ENCODE data around the gene HEXIM1. TPM values are rescaled to one million over a fixed set of nuclear protein-coding genes. Genes with fewer than 3 reads are reported as not detected.

The HEXIM1 gene
- total and polyA plus RNA-seq, 4 experiments from 2014 or later, result 2.8 to 30.8 (median 17.3) TPM

GRCh38 chr17:45168991-45169752 is 20.9 kb downstream of the HEXIM1 start:
- no peak overlapping the region for H3K27ac ChIP-seq (ENCODE audit: low read depth, low read length)
- ChIA-PET CTCF (ENCODE audit: partially characterized antibody) (interaction anchor here (0.9 kb wide), 1 partner anchor 8 kb away, joined by 3 read pairs; no protein-coding TSS in a partner anchor), POLR2A (ENCODE audit: partially characterized antibody) (interaction anchor here (0.6 to 14.4 kb wide), 3 partner anchors 8 to 22 kb away, joined by 3 to 865 read pairs (median 65); partner anchors contain the start of genes HEXIM1 and HEXIM2)
- H3K27me3 ChIP-seq (ENCODE audit: insufficient read depth, low read length), result no peaks in the 10 kb centered on the region
- no peak for DNase-seq
- Mint-ChIP-seq H3K36me3 (no peaks in the 10 kb centered on the region), H3K27me3 (no peaks in the 10 kb centered on the region), H3K4me1 (peaks cover 5 to 26% (median 15%) of the 10 kb centered on the region in 4 donors), H3K9me3 (no peaks in the 10 kb centered on the region), H3K27ac (no peak overlapping the region), H3K4me3 (no peak overlapping the region)
- H3K36me3 ChIP-seq (ENCODE audit: insufficient read depth, low read length), result no peaks in the 10 kb centered on the region
- no peaks in the 10 kb centered on the region for H3K9me3 ChIP-seq (ENCODE audit: control insufficient read depth in 1 of 2, low read length in 2 of 2)
- no peak overlapping the region for H3K4me3 ChIP-seq (ENCODE audit: low read length in 2 of 2)
- H3K4me1 ChIP-seq (ENCODE audit: insufficient read depth, low read length), result peaks cover 16% of the 10 kb centered on the region
- intact Hi-C loops (cut with micrococcal nuclease), result no loop called here

GRCh38 chr17:45170280-45170930 is 22.1 kb downstream of the HEXIM1 start:
- H3K27me3 ChIP-seq (ENCODE audit: insufficient read depth, low read length), result no peaks in the 10 kb centered on the region
- H3K4me1 ChIP-seq (ENCODE audit: insufficient read depth, low read length), result peaks cover 16% of the 10 kb centered on the region
- CTCF ChIA-PET (ENCODE audit: partially characterized antibody), result interaction anchor here (1.0 to 3.7 kb wide), 2 partner anchors 27 to 35 kb away, joined by 3 to 24 read pairs; partner anchors contain the start of gene ACBD4
- no peaks in the 10 kb centered on the region for H3K27me3 Mint-ChIP-seq
- H3K9me3 ChIP-seq (ENCODE audit: control insufficient read depth in 1 of 2, low read length in 2 of 2), result no peaks in the 10 kb centered on the region
- no peaks in the 10 kb centered on the region for H3K9me3 Mint-ChIP-seq
- DNase-seq, result no peak
- intact Hi-C loops (cut with micrococcal nuclease), result no loop called here
- peaks cover 5 to 18% (median 12%) of the 10 kb centered on the region in 4 donors for H3K4me1 Mint-ChIP-seq
- POLR2A ChIA-PET (ENCODE audit: partially characterized antibody), result interaction anchor here (5.7 kb wide), 1 partner anchor 9 kb away, joined by 65 read pairs; the partner anchor contains the start of gene HEXIM2
- no peak overlapping the region for H3K4me3 Mint-ChIP-seq
- H3K27ac ChIP-seq (ENCODE audit: low read depth, low read length), result no peak overlapping the region
- H3K4me3 ChIP-seq (ENCODE audit: low read length in 2 of 2), result no peak overlapping the region
- no peaks in the 10 kb centered on the region for H3K36me3 Mint-ChIP-seq
- no peaks in the 10 kb centered on the region for H3K36me3 ChIP-seq (ENCODE audit: insufficient read depth, low read length)
- peak overlapping the region in 1 of 7 donors; percentile 22 for H3K27ac Mint-ChIP-seq

- Mint-ChIP-seq H3K9me3 (no peaks in the 10 kb centered on the region), H3K27ac (peak overlapping the region in 2 of 7 donors; percentile 22 to 77), H3K4me1 (peaks cover 5 to 17% (median 12%) of the 10 kb centered on the region in 4 donors), H3K27me3 (no peaks in the 10 kb centered on the region), H3K4me3 (no peak overlapping the region), H3K36me3 (no peaks in the 10 kb centered on the region)
- no peak for DNase-seq
- H3K27ac ChIP-seq (ENCODE audit: low read depth, low read length), result no peak overlapping the region
- peaks cover 16% of the 10 kb centered on the region for H3K4me1 ChIP-seq (ENCODE audit: insufficient read depth, low read length)
- no peaks in the 10 kb centered on the region for H3K36me3 ChIP-seq (ENCODE audit: insufficient read depth, low read length)
- no peak overlapping the region for H3K4me3 ChIP-seq (ENCODE audit: low read length in 2 of 2)
- CTCF ChIA-PET (ENCODE audit: partially characterized antibody), result interaction anchor here (1.0 to 3.7 kb wide), 2 partner anchors 27 to 35 kb away, joined by 3 to 24 read pairs; partner anchors contain the start of gene ACBD4
- intact Hi-C loops (cut with micrococcal nuclease), result no loop called here
- POLR2A ChIA-PET (ENCODE audit: partially characterized antibody), result interaction anchor here (3.6 to 5.7 kb wide), 2 partner anchors 9 to 22 kb away, joined by 52 to 65 read pairs; partner anchors contain the start of genes HEXIM1 and HEXIM2
- no peaks in the 10 kb centered on the region for H3K27me3 ChIP-seq (ENCODE audit: insufficient read depth, low read length)
- H3K9me3 ChIP-seq (ENCODE audit: control insufficient read depth in 1 of 2, low read length in 2 of 2), result no peaks in the 10 kb centered on the region
Measured at GRCh38 chr17:45170931-45171337, 22.7 kb downstream of the HEXIM1 start.

- Histone ChIP-seq H3K4me3 (ENCODE audit: low read length in 2 of 2) (no peak overlapping the region), H3K27me3 (ENCODE audit: insufficient read depth, low read length) (no peaks in the 10 kb centered on the region), H3K36me3 (ENCODE audit: insufficient read depth, low read length) (no peaks in the 10 kb centered on the region), H3K4me1 (ENCODE audit: insufficient read depth, low read length) (peaks cover 16% of the 10 kb centered on the region), H3K9me3 (ENCODE audit: control insufficient read depth in 1 of 2, low read length in 2 of 2) (no peaks in the 10 kb centered on the region), H3K27ac (ENCODE audit: low read depth, low read length) (no peak overlapping the region)
- H3K4me3 Mint-ChIP-seq, result no peak overlapping the region
- intact Hi-C loops (cut with micrococcal nuclease), result loop anchor here (1.0 to 2.0 kb wide), 2 partner anchors 10 to 23 kb away; partner anchors contain the start of genes HEXIM1 and HEXIM2
- DNase-seq, result no peak
- H3K9me3 Mint-ChIP-seq, result no peaks in the 10 kb centered on the region
- no peaks in the 10 kb centered on the region for H3K27me3 Mint-ChIP-seq
- peaks cover 5 to 17% (median 12%) of the 10 kb centered on the region in 4 donors for H3K4me1 Mint-ChIP-seq
- H3K36me3 Mint-ChIP-seq, result no peaks in the 10 kb centered on the region
- CTCF ChIA-PET (ENCODE audit: partially characterized antibody), result interaction anchor here (1.6 to 3.7 kb wide), 5 partner anchors 19 to 64 kb away, joined by 8 to 29 read pairs (median 13); partner anchors contain the start of gene ACBD4
- H3K27ac Mint-ChIP-seq, result peak overlapping the region in 3 of 7 donors; percentile 60 to 77 (median 72)
- POLR2A ChIA-PET (ENCODE audit: partially characterized antibody), result interaction anchor here (0.8 to 5.7 kb wide), 6 partner anchors 10 to 142 kb away, joined by 3 to 65 read pairs (median 8); partner anchors contain the start of genes ACBD4, HEXIM1 and HEXIM2
Measured at GRCh38 chr17:45171338-45172231, 23.3 kb downstream of the HEXIM1 start.

- Histone ChIP-seq H3K4me1 (ENCODE audit: insufficient read depth, low read length) (peaks cover 16% of the 10 kb centered on the region), H3K27ac (ENCODE audit: low read depth, low read length) (no peak overlapping the region), H3K4me3 (ENCODE audit: low read length in 2 of 2) (no peak overlapping the region), H3K36me3 (ENCODE audit: insufficient read depth, low read length) (no peaks in the 10 kb centered on the region), H3K27me3 (ENCODE audit: insufficient read depth, low read length) (no peaks in the 10 kb centered on the region), H3K9me3 (ENCODE audit: control insufficient read depth in 1 of 2, low read length in 2 of 2) (no peaks in the 10 kb centered on the region)
- intact Hi-C loops (cut with micrococcal nuclease), result loop anchor here (1.0 to 2.0 kb wide), 2 partner anchors 11 to 23 kb away; partner anchors contain the start of genes HEXIM1 and HEXIM2
- ChIA-PET POLR2A (ENCODE audit: partially characterized antibody) (interaction anchor here (0.8 to 5.7 kb wide), 7 partner anchors 11 to 142 kb away, joined by 3 to 65 read pairs (median 4); partner anchors contain the start of genes ACBD4, FMNL1, HEXIM1 and HEXIM2), CTCF (ENCODE audit: partially characterized antibody) (interaction anchor here (1.4 to 3.7 kb wide), 7 partner anchors 9 to 63 kb away, joined by 3 to 29 read pairs (median 12); partner anchors contain the start of gene ACBD4)
- DNase-seq, result no peak
- Mint-ChIP-seq H3K4me3 (peak overlapping the region in 1 of 8 donors; percentile 51), H3K27ac (peak overlapping the region in 1 of 7 donors; percentile 36), H3K9me3 (no peaks in the 10 kb centered on the region), H3K27me3 (no peaks in the 10 kb centered on the region), H3K4me1 (peaks cover 5 to 17% (median 12%) of the 10 kb centered on the region in 4 donors), H3K36me3 (no peaks in the 10 kb centered on the region)
Measured at GRCh38 chr17:45172232-45172540, 23.9 kb downstream of the HEXIM1 start.

GRCh38 chr17:45172541-45173286 is 24.4 kb downstream of the HEXIM1 start:
- DNase-seq, result peak; percentile 21 to 44 (median 35)
- intact Hi-C loops (cut with micrococcal nuclease), result loop anchor here (1.0 to 2.0 kb wide), 2 partner anchors 11 to 24 kb away; partner anchors contain the start of genes HEXIM1 and HEXIM2
- H3K27ac Mint-ChIP-seq, result peak overlapping the region; percentile 43 to 91 (median 87)
- Histone ChIP-seq H3K27me3 (ENCODE audit: insufficient read depth, low read length) (no peaks in the 10 kb centered on the region), H3K4me3 (ENCODE audit: low read length in 2 of 2) (peak overlapping the region; percentile 11 to 46), H3K9me3 (ENCODE audit: control insufficient read depth in 1 of 2, low read length in 2 of 2) (no peaks in the 10 kb centered on the region), H3K4me1 (ENCODE audit: insufficient read depth, low read length) (peaks cover 16% of the 10 kb centered on the region), H3K27ac (ENCODE audit: low read depth, low read length) (peak overlapping the region; percentile 17), H3K36me3 (ENCODE audit: insufficient read depth, low read length) (no peaks in the 10 kb centered on the region)
- peaks cover 5 to 17% (median 12%) of the 10 kb centered on the region in 4 donors for H3K4me1 Mint-ChIP-seq
- POLR2A ChIA-PET (ENCODE audit: partially characterized antibody), result interaction anchor here (0.5 to 5.7 kb wide), 16 partner anchors 11 to 332 kb away, joined by 3 to 65 read pairs (median 3); partner anchors contain the start of genes ACBD4, FMNL1, HEXIM1 and HEXIM2
- CTCF ChIA-PET (ENCODE audit: partially characterized antibody), result interaction anchor here (0.9 to 3.7 kb wide), 11 partner anchors 9 to 105 kb away, joined by 3 to 29 read pairs (median 7); partner anchors contain the start of genes ACBD4 and HEXIM2
- H3K4me3 Mint-ChIP-seq, result peak overlapping the region; percentile 69 to 87 (median 79)
- H3K9me3 Mint-ChIP-seq, result no peaks in the 10 kb centered on the region
- no peaks in the 10 kb centered on the region for H3K36me3 Mint-ChIP-seq
- H3K27me3 Mint-ChIP-seq, result no peaks in the 10 kb centered on the region

All from CD4-positive, alpha-beta memory T cell (primary cell).